NCI-H524 treated with DMSO at 0.1 percent for 48 hours (cell line): Measurements from ENCODE around the gene ABTB1.

Experiments
- DNase-seq: peaks from one replicate; lab custom pipeline; 2025; lab: John Stamatoyannopoulos, UW

The ABTB1 gene

GRCh38 chr3:127720985-127721935, 48.5 kb downstream of the ABTB1 start:
- no peak for DNase-seq

GRCh38 chr3:127722091-127722784, 49.5 kb downstream of the ABTB1 start:
- no peak for DNase-seq

- DNase-seq, result peak; percentile 95
Observed at GRCh38 chr3:127723011-127723567, 50.3 kb downstream of the ABTB1 start.

- no peak for DNase-seq
Observed at GRCh38 chr3:127726894-127727293, 54.1 kb downstream of the ABTB1 start.

- DNase-seq, result no peak
Observed at GRCh38 chr3:127728417-127729015, 55.8 kb downstream of the ABTB1 start.

GRCh38 chr3:127729556-127730056, 56.9 kb downstream of the ABTB1 start:
- no peak for DNase-seq

GRCh38 chr3:127730171-127730570, 57.4 kb downstream of the ABTB1 start:
- DNase-seq, result no peak
